HG03039 (cell line): ENCODE data around the gene NARS2.

Source experiments
- ATAC-seq: cut with Tn5 transposase; IDR thresholded peaks from one replicate; pipeline ENCODE4 v1.9.1; 2021; ENCODE audit warnings: mild to moderate bottlenecking, moderate library complexity; ENCODE audit not compliant: unreplicated experiment

The NARS2 gene

DNA sequence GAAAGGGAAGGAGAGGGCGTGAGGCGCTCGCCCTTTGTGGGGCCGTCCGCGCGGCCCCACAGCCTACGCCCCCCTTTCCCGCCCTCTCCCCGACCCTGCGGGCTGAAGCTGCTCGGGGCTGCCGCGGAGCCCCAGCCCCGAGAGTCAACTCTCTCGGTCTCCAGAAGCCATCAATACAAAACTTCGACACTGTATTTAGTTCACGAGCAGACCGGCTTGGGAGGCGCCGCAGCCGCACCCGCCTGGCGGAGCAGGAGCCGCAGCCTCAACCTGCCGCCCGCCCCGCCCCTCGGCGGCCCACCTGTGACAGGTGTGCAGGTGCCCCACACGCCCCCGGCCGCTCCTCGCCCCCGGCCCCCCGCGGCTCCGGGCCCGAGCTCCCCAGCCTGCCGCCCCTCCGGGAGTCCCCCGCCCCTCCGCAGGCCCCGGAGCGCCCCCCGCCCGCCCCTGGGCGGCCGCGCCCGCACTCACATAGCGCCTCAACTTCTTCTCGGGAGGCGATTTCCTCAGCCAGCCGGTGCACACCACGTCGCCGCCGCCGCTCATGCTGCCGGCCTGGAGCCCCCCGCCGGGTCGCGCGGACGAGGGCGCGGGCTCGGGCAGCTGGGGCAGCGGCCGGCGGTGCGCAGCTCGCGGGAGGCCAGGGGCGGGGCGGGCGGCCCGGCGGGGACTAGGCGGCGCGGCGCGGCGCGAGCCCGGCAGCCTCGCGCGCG lies 157.3 kb downstream of the NARS2 start, which contains the start of gene GAB2:
TSS of gene GAB2 (minus strand) at position 646 of the 713 bp plus-strand sequence. CDS start at position 546, 100 bp downstream.
- ATAC-seq = peak; percentile 21

DNA sequence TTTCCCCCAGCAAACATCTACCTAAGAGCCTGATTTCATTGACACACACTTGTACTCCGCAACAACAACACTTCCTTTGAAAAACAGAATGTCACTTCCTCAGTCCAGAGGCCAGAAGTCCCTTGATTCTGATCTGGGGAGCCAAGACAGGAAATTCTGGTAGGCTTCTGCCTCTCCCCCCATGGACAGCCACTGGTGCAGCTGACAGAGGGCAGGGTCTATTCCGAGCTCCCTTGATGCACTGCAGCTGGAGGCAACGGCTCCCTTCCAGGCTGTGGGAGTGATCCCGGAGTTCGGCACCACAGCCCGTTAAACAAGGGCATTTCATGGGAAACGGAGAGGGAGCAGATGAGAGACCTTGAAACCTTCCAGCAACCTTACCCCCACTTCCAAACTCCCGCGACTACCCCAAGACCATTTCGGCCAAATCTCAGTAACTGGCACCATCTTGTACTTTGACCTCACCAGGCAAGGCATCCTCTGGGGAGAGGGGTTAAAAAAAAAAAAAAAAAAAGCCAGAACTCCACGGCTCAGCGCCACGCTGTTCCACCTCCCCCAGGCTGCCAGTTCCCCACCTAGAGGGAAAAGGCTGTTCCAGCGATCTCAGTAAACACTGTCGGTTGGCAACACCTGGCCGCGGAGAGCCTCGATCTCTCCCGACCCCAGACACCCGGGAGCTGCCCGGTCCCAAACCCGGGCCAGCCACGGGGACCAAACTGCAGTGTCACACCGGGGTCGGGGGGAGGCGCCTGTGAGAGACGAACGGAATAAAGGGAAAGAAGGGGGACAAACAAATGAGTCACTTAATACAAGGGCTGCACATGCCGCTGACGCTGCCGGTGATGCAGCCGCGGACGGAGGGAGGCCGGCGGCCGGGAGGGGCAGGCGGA lies 158.1 kb downstream of the NARS2 start:
- ATAC-seq = peak; percentile 45

DNA sequence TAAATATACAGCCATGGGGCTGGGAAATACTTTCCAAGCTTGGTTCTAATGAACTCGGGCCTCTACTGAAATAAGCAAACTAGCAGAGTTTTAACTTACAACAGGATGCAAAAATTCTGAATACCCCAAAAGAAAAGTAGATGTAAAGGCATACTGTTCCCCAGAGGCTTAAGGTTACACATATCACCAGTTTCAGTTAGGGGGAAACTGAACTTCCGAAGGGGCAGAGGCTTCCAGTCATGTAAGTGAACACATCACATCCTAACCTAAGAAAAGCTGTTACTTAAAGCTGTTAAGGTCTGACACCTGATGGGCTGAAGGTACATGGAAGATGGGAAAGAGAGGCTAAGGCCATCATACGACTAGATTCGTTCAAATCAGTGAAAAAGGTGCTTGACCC lies 159.3 kb downstream of the NARS2 start:
- no peak for ATAC-seq

DNA sequence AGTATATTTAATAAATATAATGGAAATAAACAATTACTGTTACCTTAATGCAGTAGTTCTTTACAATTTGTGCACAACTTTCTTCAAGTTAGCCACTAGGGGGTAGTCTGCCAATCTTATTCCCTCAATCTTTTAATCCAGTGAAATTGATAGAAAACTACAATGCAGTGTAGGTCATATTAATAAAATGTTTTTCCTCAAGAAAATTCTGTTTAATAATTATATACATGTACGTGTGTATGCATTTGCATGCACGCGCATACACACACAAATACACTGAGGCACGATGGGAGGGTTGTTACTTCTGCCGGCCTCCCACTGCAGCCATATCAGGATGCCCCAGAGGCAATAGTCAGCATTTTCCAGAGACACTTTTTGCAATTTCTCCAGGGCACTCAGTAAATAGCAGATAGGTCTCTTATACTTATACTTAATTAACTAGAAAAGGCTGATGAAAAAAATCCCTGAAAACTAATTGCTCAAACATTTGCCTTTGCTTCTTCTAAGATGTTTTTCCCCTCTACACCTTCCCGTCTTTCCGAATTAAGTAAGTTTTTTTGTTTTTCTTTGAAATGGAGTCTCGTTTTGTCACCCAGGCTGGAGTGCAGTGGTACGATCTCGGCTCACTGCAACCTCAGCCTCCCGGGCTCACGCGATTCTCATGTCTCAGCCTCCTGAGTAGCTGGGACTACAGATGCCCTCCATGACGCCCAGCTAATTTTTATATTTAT lies 160.2 kb downstream of the NARS2 start:
- ATAC-seq = no peak

DNA sequence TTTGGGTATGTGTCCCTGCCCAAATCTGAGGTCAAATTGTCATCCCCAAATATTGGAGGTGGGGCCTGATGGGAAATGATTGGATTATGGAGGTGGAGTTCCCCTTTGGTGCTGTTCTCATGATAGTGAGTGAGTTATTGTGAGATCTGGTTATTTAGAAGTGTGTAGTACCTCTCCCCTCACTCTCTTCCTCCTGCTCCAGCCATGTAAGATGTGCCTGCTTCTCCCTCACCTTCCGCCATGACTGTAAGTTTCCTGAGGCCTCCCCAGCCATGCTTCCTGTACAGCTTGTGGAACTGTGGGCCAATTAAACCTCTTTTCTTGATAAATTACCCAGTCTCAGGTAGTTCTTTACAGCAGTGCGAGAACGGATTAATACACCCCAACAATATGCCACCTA lies 166.0 kb downstream of the NARS2 start:
- ATAC-seq = no peak

DNA sequence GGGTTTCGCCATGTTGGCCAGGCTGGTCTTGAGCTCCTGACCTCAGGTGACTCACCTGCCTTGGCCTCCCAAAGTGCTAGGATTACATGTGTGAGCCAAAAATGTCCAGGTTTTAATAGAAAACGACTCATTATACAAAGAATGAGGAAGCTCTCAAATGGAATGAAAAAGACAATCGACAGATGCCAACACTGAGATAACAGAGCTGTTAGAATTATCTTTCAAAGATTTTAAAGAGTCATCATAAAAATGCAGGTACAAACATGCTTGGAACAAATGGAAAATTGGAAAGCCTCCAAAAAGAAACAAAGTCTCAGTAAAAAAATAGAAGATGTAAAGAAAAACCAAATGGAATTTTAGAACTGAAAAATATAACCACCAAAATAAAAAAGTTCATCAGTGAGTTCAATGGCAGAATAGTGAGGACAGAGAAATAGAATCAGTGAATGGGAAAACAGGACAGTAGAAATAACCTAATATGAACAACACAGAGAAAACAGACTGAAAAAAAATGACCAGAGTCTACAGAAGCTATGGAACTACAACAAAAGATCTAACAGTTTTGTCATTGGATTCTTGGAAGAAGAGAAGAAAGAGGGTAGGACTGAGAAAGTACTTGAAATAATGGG lies 168.0 kb downstream of the NARS2 start:
- ATAC-seq = no peak

DNA sequence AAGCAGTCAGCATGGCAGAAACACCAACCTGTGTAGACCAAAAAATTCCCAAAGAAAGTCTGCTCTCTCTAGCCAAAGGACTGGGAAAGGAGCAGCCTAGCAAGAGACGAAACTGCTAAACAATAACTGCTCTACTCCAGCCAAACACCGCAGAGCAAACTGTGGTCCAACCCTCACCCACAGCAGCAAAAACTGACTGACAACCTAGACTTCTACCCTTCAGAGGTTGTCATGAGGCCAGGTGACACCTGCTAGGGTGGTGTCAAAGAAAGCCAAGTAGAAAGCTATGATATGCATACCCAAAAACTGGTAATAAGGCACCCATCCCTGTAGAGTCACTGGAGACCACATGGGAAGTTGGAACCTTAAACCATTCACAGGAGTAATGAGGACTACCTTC lies 168.9 kb downstream of the NARS2 start:
- ATAC-seq = no peak

DNA sequence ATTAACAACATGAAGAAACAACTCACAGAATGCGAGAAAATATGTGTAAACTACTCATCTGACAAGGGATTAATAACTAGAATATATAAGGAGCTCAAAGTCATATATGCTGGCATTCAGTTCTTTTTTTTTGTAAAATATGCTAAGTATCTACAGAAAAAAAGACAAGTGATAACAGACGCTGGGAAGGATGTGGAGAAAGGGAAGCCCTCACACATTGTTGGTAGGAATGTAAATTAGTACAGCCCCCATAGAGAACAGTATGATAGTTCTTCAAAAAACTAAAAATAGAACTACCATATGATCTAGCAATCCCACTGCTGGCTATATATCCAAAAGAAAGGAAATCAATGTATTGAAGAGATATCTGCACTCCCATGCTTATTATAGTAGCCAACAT lies 170.9 kb downstream of the NARS2 start:
- ATAC-seq = no peak

DNA sequence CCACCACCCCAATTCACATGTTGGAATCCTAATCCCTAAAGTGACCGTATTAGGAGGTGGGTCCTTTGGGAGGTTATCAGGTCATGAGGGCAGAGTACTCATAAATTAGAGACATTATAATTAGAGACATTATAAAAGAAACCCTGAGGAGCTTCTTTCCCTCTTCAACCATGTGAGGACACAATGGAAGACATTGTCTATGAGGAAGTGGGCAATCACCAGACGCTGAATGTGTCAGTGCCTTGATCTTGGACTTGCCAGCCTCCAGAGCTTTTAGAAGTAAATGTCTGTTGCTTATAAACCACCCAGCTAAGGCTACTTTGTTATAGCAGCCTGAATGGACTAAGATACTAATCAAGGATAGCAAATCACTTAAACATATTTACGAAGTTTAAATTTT lies 171.8 kb downstream of the NARS2 start:
- ATAC-seq = no peak

DNA sequence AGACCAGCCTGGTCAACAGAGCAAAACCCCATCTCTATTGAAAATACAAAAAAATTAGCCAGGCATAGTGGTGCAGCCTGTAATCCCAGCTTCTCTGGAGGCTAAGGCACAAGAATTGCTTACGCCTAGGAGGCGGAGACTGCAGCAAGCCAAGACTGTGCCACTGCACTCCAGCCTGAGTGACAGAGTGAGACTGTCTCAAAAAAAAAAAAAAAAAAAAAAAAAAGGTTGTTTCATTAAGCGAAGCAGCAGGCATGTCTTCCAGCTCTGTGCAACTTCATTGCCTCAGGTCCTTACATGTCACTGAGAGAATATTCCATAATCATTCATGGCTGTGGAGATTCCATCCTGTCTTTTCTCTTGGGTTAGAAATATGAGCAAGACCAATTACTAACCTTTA lies 174.0 kb downstream of the NARS2 start:
- no peak for ATAC-seq

DNA sequence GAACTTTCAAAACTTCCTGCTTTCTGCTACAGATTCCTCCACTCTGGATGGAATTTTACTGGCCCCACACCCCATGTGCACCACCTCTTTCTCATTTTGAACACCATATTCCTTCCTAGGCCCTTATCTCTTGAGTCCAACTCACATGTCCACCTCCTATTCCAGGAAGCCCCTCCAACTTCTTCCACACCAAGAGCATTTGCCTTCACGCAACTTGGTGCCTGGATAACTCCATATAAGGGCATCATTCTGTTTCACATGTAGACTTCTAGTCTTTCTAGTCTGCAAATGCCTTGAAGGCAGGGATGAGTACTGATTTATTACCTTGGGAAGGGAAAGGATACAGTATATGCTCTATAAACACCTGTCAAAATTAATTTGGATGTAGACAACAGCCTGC lies 174.5 kb downstream of the NARS2 start:
- no peak for ATAC-seq

DNA sequence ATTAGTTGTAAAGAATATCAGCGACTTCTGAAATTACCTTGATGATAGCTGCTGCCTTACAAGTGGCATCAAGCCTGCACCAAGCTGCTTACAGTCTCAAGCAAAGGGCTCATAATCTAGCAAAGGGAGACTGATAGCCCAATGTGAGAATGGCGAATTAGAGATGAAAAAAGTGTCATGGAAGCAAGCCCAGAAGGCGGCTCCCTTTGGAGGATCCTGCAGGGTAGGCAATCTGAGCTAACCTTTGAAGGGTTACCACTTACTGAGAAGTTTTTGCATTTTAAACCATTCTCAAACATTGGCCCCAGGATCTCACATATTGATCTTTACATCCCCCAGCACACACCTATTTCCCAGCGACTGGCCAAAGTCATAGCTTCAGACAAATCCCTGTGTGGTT lies 175.5 kb downstream of the NARS2 start:
- ATAC-seq = no peak

DNA sequence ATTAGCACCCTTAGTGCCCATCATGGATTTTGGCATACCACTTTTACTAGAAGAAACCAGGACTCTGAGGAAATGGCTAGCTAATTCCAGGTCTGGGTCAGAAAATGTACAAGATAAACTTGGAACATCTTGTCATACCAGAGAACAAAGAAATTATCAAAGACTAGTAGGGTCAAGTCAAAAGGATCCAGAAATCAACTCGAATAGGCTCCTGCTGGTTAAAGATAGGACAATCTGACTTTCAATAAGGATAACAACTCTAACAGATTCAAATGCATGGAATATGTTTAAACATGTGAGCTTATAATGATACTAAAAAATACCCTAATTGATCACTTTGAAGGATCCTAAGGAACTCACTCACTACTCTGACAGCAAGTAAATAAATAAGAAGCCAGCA lies 175.9 kb downstream of the NARS2 start:
- ATAC-seq = no peak

DNA sequence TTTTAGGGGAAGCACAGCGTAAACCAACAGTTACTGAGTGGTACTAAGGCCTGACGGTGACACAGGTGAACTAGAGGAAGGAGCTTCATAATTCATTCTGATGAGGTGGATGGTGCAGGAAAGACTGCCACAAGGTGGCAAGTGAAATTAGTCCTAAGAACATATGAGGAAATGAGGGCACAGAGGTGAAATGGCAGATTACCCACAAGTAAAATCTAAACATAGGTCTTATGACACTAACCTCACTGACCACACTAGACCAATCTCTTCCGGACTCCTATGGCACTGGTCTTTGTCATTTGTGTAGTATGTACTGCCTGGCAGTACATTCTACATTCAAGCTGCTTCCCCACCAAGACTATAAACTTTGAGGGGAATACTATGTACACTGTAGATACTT lies 177.3 kb downstream of the NARS2 start:
- peak; percentile 49 for ATAC-seq

DNA sequence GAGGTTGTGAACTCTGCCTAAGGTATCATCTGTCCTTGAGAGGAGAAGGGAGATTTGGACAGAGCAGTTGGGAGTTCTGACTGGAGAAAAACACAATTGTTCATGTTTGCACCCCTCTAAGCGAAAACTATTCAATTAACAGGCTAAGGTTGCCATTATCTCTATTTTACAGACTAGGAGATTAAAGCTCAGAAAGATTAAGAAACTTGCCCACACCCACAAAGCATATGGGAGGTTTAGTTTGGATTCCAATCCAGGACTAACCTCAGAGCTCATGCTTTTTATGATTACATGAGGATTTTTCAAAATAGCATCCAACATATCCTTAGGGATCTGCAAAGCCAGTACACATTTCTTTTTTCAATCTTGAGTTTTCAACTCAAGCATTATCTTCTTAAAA lies 179.1 kb downstream of the NARS2 start:
- no peak for ATAC-seq

DNA sequence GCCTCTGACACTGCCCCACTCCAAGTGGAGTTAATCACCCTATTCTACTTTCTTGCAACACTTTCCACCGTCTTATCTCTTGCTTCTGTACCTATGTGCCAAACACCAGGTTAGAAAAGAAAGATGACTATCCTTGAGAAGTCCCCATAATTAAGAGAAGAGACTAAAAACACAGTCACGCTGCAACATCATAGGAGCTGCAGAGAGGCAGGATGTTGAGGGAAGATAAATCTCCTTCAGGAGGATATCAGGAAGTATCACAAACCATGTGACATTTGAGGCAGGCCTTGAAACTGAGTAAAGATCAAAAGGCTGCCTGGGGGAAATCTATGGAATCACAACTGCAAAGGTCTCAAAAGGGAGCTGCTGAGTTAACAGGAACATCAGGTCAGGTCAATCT lies 181.8 kb downstream of the NARS2 start:
- no peak for ATAC-seq

DNA sequence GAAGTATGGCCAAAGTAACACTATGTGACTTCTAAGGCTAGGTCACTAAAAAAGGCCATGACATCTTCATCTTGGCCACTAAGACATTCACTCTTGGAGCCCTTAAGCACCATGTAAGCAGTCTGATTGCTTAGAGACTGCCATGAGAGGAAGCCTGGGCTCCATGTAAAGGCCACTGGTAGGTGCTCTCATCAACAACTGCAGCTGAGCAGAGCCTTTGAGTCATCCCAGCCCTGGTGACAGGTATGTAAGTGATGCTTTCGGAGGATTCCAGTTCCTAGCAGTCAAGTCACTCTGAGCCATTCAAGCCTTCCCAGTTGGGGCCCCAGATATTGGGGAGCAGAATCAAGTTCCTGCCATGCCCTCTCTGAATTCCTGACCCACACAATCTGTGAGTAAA lies 183.2 kb downstream of the NARS2 start:
- ATAC-seq = no peak

DNA sequence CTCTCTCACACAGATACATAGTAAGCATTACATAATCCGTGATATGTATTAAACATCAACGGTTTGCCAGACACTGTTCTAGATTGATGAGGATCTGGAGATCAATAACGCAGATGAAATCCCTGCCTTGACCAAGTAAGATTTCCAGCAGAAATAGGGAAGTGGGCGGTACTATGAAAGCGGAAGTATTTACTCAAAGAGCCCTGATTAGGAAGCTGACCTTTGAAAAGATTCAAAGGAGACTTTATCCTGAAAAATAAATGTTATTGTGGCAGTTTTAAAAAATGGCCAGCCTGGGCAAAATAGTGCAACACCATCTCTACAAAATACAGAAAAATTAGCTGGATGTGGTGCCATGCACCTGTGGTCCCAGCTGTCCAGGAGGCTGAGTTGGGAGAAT lies 183.9 kb downstream of the NARS2 start:
- ATAC-seq = no peak

DNA sequence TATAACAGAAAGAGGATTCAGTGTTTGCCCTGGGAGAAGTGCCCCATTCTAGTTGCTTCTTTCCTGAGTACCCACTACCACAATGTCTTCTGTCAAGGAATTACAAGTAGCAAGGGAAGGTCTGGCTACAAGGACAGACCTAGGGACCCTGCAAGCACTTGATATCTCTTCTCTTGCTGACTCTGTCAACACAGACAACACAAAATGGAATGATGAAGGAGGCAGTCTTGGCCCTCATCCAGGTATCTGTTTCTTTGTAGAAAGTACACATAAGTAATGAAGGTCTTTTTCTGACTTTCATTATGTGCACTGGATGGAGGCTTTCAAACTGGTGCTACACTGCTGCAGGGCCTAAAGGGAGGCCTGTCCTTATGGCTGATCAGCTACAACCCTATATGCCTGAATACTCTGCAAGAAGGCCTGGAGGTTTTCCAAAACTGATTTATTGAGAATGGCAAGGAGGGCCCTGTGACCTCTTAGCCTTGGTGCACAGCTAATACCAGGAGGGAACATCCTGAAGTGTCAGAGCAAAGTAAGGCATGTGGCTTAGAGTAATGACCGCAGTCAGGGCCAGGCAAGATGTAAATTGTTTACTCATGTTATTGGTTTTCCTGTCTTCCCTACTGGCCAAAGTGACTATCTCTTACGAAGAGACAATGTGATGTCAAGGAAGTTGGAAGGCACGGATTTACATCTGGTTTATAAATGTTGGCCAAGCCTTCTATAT lies 188.3 kb downstream of the NARS2 start:
- ATAC-seq = no peak
